ENCODE measurements around the gene NKX1-1.
"Not testable (repeated sequence)": the region's sequence is repeated elsewhere in the genome, so short reads cannot be mapped to it uniquely, and the experiment has no call there.

The NKX1-1 gene

DNA sequence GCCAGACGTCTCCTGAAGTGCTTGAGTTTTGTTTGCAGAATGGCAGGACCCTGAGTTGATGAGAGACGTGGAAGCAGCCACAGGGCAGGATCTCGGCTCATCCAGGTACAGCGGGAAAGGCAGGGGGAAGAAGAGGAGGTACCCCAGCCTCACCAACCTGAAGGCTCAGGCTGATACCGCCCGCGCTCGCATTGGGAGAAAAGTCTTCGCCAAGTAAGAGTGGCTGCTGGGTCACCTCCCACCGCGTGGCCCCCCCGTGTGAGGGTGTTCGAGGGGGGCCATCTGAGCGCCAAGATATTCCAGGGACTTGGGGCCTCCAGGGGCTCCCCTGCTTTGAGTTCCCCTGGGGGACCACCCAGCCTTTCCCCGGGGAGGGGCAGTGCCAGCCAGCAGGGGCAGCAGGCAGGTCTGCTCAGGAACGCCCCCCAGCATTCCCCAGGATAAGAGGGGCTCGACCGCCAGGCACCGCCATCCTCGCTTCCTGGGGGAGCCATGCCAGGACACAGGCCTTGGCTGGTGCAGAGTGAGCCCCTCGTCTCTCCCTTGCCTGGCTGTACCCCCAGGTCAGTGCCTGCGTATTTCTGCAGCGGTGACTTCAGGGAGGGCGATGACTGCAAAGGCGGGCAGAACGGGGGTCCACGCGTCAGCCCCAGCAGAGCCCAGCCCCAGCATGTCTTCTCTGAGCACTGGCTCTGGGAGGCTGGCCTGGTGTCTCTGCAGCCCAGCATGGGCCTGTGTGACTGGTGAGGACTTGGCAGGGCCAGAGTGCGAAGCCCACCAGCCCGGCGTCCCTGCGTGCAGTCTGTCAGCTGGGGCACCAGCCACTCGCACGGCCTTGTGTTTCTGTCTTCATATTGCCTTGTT, 22.3 kb downstream of the NKX1-1 start:
- no peak for DNase-seq

DNA sequence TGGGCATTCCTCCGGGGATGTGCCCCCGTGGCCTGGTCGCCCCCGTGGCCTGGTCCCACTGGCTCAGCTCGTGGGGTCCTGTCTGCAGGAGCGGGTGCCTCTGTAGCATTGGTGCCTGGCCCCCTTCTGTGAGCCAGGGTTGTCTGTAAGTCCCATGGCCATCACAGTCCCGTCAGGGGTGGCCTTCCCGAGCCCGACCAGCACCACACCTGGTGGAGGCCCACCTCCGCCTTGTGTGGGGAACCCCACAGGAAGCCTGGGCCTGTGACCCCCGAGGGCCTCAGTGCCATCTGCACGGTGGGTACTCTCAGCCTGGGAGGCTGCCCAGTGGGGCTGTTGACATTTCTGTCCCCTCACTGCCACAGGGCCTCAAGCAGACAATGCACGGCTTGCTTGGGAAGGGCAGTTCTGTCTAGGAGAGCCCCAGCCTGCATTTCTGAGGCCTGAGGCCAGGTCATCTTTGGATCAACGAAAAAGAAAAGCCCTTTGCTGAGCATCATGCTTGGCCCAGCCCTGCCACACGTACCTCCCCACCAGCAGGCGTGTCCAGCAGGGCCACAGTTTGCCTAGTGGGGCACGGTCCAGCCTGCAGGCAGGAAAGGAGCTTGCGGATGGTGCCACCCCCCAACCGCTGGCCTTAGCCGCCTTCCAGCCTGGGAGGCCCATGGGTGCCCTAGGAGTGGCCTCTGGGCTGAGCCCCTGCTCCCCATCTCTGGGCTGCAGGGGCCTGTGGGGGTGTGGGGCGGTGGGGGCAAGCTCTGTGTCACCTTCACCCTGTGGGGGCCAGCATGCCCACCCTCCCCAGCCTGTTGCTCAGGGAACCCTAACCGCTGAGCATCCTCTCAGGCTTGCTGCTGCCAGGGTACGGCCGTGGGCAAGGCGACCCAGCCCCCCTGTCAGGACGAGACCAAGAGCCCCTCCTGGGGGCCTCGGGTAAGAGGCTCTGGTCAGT, 23.2 kb downstream of the NKX1-1 start:
- DNase-seq: no peak

DNA sequence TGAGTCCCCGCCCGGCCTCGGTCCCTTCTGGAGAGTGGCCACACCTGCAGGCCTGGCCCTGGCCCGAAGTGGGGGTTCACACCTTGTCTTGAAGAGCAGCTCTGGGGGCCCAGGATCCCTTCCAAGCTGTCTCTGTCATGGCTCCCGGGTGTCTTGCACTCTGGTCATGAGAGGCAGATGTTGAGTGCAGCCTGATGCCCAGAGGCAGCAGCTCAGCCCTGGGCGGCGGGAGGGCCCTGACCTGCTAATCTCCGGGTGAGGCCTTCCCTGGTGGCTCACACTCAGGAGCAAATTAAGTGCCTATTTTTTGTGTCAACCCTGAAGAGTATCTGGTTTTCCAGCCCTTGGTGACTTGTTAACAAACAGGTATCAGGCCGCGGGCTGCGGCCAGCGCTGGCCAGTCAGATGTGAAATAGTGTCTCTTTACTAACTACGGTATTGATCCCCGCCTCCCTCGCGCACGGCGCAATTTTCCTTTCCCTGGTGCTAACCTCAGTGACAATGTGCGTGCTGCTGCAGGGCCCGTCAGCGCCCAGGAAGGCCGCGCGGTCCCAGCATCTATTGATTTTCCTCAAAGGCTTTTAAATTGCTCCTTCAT, 24.2 kb downstream of the NKX1-1 start:
- no peak for DNase-seq

DNA sequence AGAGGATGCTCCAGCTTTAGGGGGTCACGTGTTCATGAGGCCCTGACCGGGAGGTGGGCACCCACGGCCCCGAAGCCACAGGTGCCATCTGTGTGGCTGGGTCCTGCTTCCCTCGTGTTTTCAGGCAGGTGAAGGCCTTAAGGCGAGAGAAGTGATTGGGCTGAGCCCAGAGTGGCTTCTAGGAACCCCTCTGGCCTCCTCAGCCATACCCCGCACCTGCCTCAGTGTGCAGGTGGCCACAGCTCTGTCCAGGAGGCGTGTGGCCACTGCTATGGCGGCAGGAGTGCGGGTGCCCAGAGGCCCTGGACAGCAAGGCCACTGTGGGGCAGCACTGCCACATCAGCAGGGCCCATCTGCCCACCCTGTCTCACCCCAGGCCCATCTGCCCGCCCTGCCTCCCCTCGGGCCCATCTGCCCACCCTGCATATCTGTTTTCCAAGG, 25.0 kb downstream of the NKX1-1 start:
- DNase-seq: no peak

DNA sequence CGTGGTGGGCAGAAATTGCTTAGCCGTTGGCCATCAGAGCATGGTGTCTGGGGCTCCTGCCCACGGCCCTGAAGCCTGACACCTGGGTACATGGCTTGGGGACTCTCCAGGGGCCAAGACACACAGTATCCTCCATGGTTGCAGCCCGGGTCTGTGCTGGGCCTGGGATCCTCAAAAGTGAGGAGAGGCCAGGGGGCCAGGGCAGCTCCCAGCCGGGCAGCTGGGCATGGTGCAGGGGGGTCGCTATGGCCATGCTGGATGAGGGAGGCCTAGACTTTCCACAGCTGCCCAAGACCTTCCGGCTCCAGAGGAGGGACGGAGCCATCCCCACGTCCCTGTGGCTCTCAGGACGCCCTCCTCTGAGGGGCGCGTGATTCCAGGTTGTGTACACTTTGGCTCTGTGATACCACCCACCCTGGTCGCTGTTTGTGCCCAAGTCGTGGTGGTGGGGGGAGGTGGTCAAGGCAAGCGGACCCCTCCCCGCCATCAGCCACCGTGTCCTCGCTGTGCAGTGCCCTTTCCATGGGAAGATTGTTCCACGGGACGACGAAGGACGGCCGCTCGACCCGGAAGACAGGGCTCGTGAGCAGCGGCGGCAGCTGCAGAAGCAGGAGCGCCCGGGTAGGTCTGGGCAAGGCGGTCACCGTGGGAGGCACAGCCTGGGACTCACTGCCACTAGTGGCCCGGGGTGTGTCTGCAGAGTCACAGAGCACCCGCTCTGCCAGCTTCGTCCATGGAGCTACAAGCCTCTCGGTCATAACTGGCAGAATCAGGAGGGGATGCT, 25.7 kb downstream of the NKX1-1 start:
- DNase-seq: no peak

DNA sequence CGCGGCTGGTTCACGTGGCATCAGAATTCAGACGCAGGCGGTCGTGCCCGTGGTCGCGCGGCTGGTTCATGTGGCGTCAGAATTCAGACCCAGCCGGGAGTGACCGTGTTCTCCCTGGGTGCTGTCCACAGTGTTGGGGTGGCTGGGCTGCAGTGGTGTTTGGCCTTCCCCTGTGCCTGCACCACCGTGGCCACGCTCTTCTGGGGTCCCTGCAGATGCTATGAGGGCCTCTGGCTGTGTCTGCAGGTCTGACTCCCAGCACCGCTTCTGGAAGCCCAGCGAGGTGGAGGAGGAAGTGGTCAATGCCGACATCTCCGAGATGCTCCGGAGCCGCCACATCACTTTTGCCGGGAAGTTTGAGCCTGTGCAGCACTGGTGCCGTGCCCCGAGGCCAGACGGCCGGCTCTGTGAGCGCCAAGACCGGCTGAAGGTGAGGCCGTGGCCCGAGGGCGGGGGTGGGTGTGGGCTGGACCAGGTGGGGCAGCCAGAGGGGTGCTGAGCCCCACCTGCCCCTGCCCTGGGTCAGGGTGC, 26.4 kb downstream of the NKX1-1 start:
- no peak for DNase-seq

DNA sequence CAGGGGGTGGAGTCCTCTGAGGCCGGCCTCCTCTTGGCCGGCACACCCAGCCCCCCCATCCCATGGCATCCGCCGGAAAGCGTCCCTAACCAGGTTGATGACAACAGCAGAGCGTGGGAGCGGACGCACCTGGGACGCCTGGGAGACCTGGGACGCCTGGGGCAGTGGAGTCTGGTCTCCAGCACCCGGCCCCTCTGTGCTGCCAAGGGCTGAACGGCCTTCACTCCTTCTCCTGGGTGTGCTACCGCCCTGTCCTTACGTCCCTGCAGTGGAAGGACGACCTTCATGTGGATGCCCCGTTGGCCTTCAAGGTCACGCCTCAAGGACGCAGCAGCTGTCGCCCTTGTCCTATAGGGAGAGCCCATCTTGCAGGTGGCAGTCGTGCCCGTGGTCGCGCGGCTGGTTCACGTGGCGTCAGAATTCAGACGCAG, 26.9 kb downstream of the NKX1-1 start:
- no peak for DNase-seq

DNA sequence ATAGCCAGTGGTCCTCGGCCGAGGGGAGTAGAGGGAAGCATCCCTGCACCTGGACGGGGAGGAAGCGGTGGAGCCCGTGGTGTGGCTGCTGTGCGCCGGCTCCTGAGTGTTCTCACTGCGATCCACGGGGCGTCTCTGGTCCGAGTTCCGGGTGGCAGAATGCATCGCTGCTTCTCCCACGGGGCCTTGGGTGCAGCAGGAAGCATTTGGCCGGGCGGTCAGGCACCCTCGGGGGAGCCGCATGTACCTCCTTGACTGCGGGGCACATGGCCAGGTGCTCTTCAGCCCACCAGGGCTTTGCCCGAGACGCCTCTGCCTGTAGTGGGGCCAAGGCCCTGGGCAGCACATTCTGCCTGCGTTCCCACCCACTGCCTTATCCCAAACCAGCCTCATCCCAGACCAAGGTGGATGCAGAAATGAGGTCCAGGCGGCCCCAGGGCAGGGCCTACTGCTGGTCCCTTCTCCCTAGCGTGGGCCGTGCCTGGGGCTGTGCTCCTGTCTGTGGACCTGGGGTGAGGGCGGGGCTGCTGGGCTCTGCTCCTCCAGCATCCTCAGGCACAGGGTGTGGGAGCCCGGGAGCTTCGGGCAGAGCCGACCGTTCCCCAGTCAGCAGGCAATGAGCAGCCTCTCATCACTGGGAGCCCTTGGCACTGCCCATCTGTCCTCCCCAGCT, 27.5 kb downstream of the NKX1-1 start:
- DNase-seq: no peak

DNA sequence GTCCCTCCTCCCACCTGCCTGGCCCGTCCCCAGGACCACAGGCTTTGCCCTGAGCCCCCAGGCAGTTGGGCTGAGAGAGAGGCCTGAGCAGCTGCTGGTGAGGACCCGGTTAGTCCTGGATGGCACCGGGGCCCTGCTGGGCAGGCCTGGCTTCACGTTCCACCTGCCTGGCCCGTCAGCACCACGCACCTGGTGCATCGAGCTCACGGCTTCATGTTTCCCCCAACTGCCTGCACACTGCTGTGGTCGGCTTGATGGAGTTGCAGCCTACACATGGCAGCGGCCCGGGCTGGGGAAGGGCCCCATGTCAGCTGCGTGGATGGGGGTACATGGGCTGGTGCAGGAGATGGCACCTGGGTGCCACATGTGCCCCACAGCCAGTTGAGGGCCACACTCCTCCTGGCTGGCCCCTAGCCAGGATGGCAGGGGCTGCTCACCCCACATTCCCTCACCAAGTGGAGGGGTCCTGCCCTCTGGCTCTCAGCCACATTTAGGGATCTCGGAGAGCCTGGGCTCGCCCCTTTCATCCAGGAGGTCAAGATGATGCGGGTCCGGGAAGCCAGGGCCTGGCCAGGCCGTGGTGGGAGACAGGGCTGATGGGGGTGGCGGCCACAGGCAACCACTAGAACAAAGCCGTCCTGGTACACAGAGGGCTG, 28.5 kb downstream of the NKX1-1 start:
- DNase-seq: no peak

DNA sequence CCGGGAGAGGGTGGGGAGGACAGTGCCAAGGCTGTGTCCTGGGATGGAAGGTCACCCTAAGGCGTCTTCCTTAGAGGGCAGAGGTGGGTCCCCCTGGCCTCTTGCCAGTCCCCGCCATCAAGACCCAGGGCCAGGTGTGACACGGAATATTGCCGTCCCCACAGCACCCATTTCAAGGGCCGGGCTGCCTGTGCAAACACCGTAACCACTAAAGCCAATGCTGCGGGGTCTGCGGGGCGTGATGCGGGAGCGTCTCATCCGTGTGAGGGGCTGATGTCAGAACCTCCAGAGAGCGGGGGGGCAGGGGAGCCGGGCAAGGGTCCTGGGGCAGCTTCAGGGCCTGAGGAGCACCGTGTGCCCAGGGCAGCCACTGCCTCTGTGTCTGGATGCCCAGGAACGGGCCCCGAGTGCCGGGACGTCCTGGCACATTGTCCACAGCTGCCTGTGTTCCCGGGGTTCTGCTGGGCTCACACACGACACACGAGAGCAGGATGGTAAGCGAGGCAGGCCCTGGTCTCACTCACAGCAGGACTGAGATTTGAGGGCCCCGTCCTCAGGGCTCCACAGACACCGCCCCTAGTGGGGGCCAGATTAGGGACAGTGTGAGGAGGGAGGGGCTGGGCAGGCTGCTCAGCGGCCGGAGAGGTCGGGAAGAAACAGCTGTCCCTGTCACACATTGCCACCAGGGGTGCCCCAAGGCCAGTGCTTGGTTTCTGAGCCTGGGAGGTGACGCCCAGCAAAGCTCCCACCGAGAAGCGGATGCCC, 29.2 kb downstream of the NKX1-1 start:
- no peak for DNase-seq

DNA sequence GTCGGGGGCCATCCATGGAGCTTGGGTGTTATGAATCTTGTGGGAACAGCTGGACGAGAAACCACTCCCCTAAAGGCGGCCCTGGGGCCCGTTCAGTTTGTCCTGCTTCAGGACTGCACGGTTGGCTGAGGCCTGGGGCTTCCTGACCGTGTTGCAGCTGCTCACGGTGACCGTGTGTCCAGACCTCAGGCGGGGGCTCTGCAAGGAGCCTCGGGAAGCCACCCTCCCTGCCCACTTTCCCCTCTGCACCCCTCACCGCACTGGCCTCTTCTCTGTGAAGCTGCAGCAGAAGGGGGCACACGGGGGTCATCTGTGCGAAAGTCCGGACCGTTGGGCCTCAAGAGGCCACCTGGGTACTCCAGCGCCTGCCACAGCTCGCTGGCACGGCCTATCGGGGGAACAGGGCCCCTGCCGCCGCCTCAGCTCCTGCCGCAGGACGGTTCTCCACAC, 29.8 kb downstream of the NKX1-1 start:
- no peak for DNase-seq

DNA sequence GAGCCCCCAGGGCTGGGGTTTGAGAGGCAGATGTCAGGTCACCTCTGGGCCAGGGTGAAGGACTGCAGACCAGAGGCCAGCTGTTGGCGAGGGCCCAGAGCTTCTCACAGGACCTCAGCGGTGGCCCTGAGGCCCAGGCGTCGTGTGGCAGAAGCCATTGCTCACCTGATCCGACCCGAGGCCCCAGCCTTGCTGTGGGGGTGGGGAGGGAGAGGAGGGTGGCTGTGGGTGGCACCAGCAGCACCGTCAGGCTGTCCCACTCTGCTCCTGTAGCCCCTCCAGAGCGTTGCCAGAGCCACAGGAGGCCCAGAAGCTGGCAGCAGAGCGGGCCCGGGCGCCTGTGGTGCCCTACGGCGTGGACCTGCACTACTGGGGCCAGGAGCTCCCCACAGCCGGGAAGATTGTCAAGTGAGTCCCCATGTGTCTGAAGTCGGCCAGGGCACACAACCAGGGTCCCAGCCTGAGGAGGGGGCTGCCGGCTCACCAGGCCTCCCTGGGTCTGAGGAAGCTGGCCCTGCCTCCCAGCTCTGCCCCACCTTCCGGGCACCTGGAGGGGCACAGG, 30.4 kb downstream of the NKX1-1 start:
- DNase-seq: no peak

DNA sequence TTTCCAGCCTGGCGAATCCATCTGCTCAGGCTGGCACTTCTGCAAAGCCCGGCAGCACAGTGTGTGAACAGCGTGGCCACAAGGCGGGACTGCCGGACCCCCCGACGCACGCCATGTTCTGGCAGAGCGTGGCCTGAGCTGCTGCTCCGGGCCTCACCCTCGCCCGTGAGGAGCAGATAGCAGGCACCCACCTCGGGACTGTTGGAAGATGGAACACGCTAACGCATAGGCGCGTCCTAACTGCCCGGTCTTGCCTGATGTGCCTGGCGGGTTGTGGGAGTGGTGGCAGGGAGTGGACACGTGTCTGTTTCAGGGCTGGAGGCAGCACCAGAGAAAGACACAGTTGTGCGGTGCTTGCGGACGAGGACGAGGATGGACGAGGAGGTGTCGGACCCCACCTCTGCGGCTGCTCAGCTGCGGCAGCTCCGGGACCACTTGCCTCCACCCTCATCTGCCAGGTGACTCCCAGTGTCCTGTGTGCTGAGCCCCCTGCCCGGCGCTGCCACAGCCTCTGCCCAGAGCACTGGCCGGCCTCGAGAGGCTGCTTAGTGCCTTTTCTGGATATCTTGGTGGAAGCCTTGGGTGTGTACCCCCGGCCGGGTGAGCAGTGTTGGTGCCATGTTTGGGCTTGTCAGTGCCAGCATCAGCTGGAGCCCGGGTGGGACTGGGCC, 31.1 kb downstream of the NKX1-1 start:
- DNase-seq: no peak

DNA sequence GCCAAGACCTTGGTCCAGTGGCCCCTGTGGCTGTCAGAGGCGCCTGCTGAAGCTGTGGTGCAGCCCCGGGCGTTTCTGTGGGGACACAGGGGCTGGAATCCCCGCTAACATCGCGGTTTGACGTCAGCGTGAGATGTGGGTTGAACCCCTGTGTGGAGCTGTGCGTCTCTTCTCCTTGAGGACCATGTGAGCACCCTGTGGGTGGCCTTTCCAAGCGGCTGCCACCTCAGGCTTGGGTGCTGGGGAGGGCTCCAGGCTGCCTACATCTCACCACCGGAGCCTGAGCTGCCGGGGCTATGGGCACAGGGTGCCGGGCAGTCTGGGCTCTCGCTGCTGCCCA, 31.6 kb downstream of the NKX1-1 start:
- no peak for DNase-seq

DNA sequence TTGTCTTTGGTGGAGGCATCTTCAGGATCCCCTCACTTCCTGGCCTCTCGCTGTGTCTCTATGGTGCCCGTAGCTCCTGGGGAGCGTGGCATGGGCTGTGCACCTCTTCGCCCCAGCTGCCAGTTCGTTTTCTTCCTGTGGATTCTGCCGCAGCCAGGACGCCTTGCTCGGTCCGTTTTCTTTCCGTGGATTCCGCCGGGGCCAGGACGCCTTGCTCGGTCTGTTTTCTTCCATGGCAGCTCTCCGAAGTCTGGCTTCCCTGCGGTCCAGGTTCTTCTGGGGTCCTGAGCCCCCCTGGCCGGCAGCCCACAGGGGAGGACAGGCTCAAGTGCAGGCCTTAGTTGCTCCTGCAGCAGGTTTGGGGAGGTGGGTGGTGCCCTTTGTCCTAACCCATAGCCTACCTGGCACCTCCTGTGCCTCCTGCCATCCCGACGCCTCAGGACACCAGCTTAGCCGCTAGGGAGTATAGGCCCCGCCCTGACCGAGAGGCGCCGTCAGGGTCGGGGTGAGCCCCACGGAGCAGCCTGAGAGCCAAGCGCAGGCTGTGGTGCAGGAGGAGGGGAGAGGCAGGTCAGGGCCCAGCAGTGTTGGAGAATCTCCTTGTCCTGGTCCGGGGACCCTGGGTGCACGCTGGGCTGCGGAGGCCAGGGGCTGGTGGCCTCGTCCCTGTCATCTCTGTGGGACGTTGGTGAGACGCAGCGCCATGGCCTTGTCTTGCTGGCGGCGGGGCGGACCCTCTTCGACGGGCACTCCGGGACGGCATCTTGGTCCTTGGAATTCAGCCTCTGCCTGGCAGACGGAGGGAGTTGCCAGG, 32.1 kb downstream of the NKX1-1 start:
- DNase-seq: no peak

DNA sequence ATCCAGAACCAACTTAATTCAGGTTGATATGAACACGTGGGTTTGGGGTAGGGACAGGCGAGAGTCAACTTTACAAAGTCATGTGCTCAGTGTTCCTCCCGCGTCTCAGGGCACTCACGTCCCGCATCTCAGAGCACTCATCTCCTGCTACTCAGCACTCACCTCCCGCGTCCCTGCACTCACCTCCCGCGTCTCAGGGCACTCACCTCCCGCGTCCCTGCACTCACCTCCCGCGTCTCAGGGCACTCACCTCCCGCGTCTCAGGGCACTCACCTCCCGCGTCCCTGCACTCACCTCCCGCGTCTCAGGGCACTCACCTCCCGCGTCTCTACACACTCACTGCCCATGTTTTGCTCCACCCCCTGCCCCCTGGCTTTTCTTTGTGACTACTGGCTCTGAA, 33.7 kb downstream of the NKX1-1 start:
- not testable (repeated sequence) for DNase-seq

DNA sequence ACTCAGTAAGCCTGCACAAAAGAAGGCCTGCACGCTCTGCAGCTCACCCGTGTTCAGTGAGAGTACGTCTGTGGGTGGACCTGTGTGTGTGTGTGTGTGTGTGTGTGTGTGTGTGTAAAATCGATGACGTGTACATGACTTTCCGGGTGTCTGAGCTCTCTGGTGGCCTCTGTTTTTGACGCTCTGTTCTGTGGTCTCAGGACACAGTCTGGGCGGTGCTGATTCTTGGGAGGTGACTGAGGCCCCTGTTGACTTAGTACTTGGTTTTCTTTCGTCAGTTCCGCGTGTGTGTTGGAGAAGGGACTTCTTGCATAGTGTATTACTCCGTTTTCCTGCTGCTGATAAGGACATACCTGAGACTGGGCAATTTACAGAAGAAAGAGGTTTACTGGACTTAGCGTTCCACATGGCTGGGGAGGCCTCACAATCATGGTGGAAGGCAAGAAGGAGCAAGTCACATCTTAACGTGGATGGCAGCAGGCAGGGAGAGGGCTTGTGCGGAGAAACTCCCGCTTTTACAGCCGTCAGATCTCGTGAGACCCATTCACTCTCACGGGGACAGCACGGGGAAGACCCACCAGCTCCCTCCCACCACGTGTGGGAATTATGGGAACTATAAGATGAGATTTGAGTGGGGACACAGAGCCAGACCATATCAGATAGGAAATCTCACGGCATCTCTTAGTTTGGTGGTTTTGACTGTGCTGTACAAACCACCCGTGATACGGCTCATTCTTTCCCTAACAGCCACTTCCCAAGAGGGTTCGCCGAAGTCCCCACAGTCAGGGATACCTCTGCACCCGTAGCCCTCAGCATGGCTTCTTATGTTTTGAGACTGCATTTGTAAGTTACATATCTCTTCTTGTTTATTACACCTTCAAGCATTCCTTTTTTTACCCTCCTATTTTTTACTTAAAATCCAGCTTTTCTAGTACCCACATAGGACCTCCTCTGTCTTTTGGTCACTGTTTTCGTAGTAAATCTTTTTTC, 34.8 kb downstream of the NKX1-1 start:
- no peak for DNase-seq

Data from hematopoietic multipotent progenitor cell treated with erythropoietin and hydrocortisone succinate and interleukin-3 and kit ligand, for 8 days (in vitro differentiated cells).